ENCODE measurements around the gene KAT6B.

Gene KAT6B

GRCh38 chr10:74925708-74926107 lies 99.3 kb downstream of the KAT6B start:
- no peak overlapping the region for H3K9ac ChIP-seq
- H3K4me1 ChIP-seq, result peaks cover 13% of the 10 kb centered on the region
- no peak overlapping the region for H2AFZ ChIP-seq
- H3K4me3 ChIP-seq (ENCODE audit: low read depth, low read length), result no peak overlapping the region
- no peaks in the 10 kb centered on the region for H3K27me3 ChIP-seq (ENCODE audit: control insufficient read depth, insufficient read depth, low read length)
- H3K79me2 ChIP-seq, result peaks cover 23% of the 10 kb centered on the region
- H3K36me3 ChIP-seq (ENCODE audit: control insufficient read depth, insufficient read depth, low read length), result no peaks in the 10 kb centered on the region
- no peak for TF ChIP-seq CTCF (IDR thresholded peaks at IDR 0.05)
- H3K4me2 ChIP-seq (ENCODE audit: low read length), result no peak overlapping the region
- no peaks in the 10 kb centered on the region for H3K9me3 ChIP-seq (ENCODE audit: control insufficient read depth, low read length)
- H3K27ac ChIP-seq, result no peak overlapping the region

- Histone ChIP-seq H2AFZ (no peak overlapping the region), H3K4me1 (peaks cover 8% of the 10 kb centered on the region), H3K4me2 (ENCODE audit: low read length) (no peak overlapping the region), H3K4me3 (ENCODE audit: low read depth, low read length) (no peak overlapping the region), H3K36me3 (ENCODE audit: control insufficient read depth, insufficient read depth, low read length) (no peaks in the 10 kb centered on the region), H3K9me3 (ENCODE audit: control insufficient read depth, low read length) (no peaks in the 10 kb centered on the region), H3K27me3 (ENCODE audit: control insufficient read depth, insufficient read depth, low read length) (no peaks in the 10 kb centered on the region), H3K79me2 (peaks cover 20% of the 10 kb centered on the region), H3K27ac (no peak overlapping the region), H3K9ac (no peak overlapping the region)
- no peak for TF ChIP-seq CTCF (IDR thresholded peaks at IDR 0.05)
Observed at GRCh38 chr10:74926791-74927585, 100.6 kb downstream of the KAT6B start.

GRCh38 chr10:74927701-74928100 lies 101.3 kb downstream of the KAT6B start:
- no peak for TF ChIP-seq CTCF (IDR thresholded peaks at IDR 0.05)
- H3K27ac ChIP-seq, result no peak overlapping the region
- H3K9ac ChIP-seq, result no peak overlapping the region
- H3K27me3 ChIP-seq (ENCODE audit: control insufficient read depth, insufficient read depth, low read length), result no peaks in the 10 kb centered on the region
- no peak overlapping the region for H3K4me3 ChIP-seq (ENCODE audit: low read depth, low read length)
- H3K79me2 ChIP-seq, result peaks cover 20% of the 10 kb centered on the region
- H3K4me1 ChIP-seq, result peaks cover 6% of the 10 kb centered on the region
- no peaks in the 10 kb centered on the region for H3K36me3 ChIP-seq (ENCODE audit: control insufficient read depth, insufficient read depth, low read length)
- H3K4me2 ChIP-seq (ENCODE audit: low read length), result no peak overlapping the region
- H3K9me3 ChIP-seq (ENCODE audit: control insufficient read depth, low read length), result no peaks in the 10 kb centered on the region
- H2AFZ ChIP-seq, result no peak overlapping the region

- Histone ChIP-seq H3K4me3 (ENCODE audit: low read depth, low read length) (no peak overlapping the region), H3K27me3 (ENCODE audit: control insufficient read depth, insufficient read depth, low read length) (no peaks in the 10 kb centered on the region)
- no peak for TF ChIP-seq CTCF (IDR thresholded peaks at IDR 0.05)
Observed at GRCh38 chr10:74928742-74929191, 102.4 kb downstream of the KAT6B start.

GRCh38 chr10:74929197-74929596 lies 102.8 kb downstream of the KAT6B start:
- Histone ChIP-seq H3K4me2 (ENCODE audit: low read length) (no peak overlapping the region), H3K9me3 (ENCODE audit: control insufficient read depth, low read length) (no peaks in the 10 kb centered on the region), H3K27ac (no peak overlapping the region), H2AFZ (no peak overlapping the region), H3K79me2 (peaks cover 17% of the 10 kb centered on the region), H3K36me3 (ENCODE audit: control insufficient read depth, insufficient read depth, low read length) (no peaks in the 10 kb centered on the region), H3K9ac (no peak overlapping the region), H3K4me3 (ENCODE audit: low read depth, low read length) (no peak overlapping the region), H3K4me1 (peaks cover 9% of the 10 kb centered on the region), H3K27me3 (ENCODE audit: control insufficient read depth, insufficient read depth, low read length) (no peaks in the 10 kb centered on the region)
- no peak for TF ChIP-seq CTCF (IDR thresholded peaks at IDR 0.05)

More at GRCh38 chr10:74928742-74929191, 102.4 kb downstream of the KAT6B start:
- Histone ChIP-seq H3K27ac (no peak overlapping the region), H3K36me3 (ENCODE audit: control insufficient read depth, insufficient read depth, low read length) (no peaks in the 10 kb centered on the region), H2AFZ (no peak overlapping the region), H3K4me2 (ENCODE audit: low read length) (no peak overlapping the region), H3K9ac (no peak overlapping the region), H3K9me3 (ENCODE audit: control insufficient read depth, low read length) (no peaks in the 10 kb centered on the region), H3K79me2 (peaks cover 17% of the 10 kb centered on the region), H3K4me1 (peaks cover 9% of the 10 kb centered on the region)

Measured in parathyroid adenoma (tissue), 2 donors.